ENCODE results near the gene WDFY4.

WDFY4 gene

GRCh38 chr10:48742891-48743860 lies 58.5 kb downstream of the WDFY4 start:
- TF ChIP-seq TAF1 (IDR thresholded peaks at IDR 0.05; ENCODE audit: borderline replicate concordance, insufficient read depth, low read length), result no peak
- TF ChIP-seq SIN3A (IDR thresholded peaks at IDR 0.05; ENCODE audit: borderline replicate concordance, insufficient read depth, low read length), result no peak
- no peak for TF ChIP-seq FOXP2 (optimal IDR thresholded peaks at IDR 0.05; ENCODE audit: borderline replicate concordance, extremely low read depth, extremely low read length, insufficient read depth)

GRCh38 chr10:48744587-48744986 lies 59.9 kb downstream of the WDFY4 start:
- TF ChIP-seq REST (IDR thresholded peaks at IDR 0.05; ENCODE audit: insufficient read depth in 1 of 2, low read depth in 2 of 2, low read length in 2 of 2), result no peak
- no peak for TF ChIP-seq TAF1 (IDR thresholded peaks at IDR 0.05; ENCODE audit: borderline replicate concordance, insufficient read depth, low read length)

- no peak for TF ChIP-seq TAF1 (IDR thresholded peaks at IDR 0.05; ENCODE audit: borderline replicate concordance, insufficient read depth, low read length)
- no peak for TF ChIP-seq REST (IDR thresholded peaks at IDR 0.05; ENCODE audit: insufficient read depth in 1 of 2, low read depth in 2 of 2, low read length in 2 of 2)
- no peak for TF ChIP-seq POLR2AphosphoS5 (IDR thresholded peaks at IDR 0.05; ENCODE audit: low read depth, low read length)
- no peak for TF ChIP-seq FOXP2 (optimal IDR thresholded peaks at IDR 0.05; ENCODE audit: borderline replicate concordance, extremely low read depth, extremely low read length, insufficient read depth)
Measured at GRCh38 chr10:48745662-48746245, 61.1 kb downstream of the WDFY4 start.

GRCh38 chr10:48748573-48748972 lies 63.9 kb downstream of the WDFY4 start:
- TF ChIP-seq POLR2AphosphoS5 (IDR thresholded peaks at IDR 0.05; ENCODE audit: low read depth, low read length), result no peak

GRCh38 chr10:48749254-48749787 lies 64.6 kb downstream of the WDFY4 start:
- TF ChIP-seq TAF1 (IDR thresholded peaks at IDR 0.05; ENCODE audit: borderline replicate concordance, insufficient read depth, low read length) (no peak), POLR2AphosphoS5 (IDR thresholded peaks at IDR 0.05; ENCODE audit: low read depth, low read length) (no peak), FOXP2 (optimal IDR thresholded peaks at IDR 0.05; ENCODE audit: borderline replicate concordance, extremely low read depth, extremely low read length, insufficient read depth) (no peak), REST (IDR thresholded peaks at IDR 0.05; ENCODE audit: insufficient read depth in 1 of 2, low read depth in 2 of 2, low read length in 2 of 2) (no peak), SIN3A (IDR thresholded peaks at IDR 0.05; ENCODE audit: borderline replicate concordance, insufficient read depth, low read length) (no peak)

GRCh38 chr10:48750019-48750418 lies 65.3 kb downstream of the WDFY4 start:
- TF ChIP-seq SIN3A (IDR thresholded peaks at IDR 0.05; ENCODE audit: borderline replicate concordance, insufficient read depth, low read length) (no peak), FOXP2 (optimal IDR thresholded peaks at IDR 0.05; ENCODE audit: borderline replicate concordance, extremely low read depth, extremely low read length, insufficient read depth) (no peak), POLR2AphosphoS5 (IDR thresholded peaks at IDR 0.05; ENCODE audit: low read depth, low read length) (no peak), REST (IDR thresholded peaks at IDR 0.05; ENCODE audit: insufficient read depth in 1 of 2, low read depth in 2 of 2, low read length in 2 of 2) (no peak), TAF1 (IDR thresholded peaks at IDR 0.05; ENCODE audit: borderline replicate concordance, insufficient read depth, low read length) (no peak)
